GM18511 (cell line): Measurements from ENCODE around the gene SELENOP.
"Not testable (repeated sequence)": the region's sequence is repeated elsewhere in the genome, so short reads cannot be mapped to it uniquely, and the experiment has no call there.

Source experiments
- ATAC-seq: cut with Tn5 transposase; IDR thresholded peaks from one replicate; pipeline ENCODE4 v1.9.1; 2021; ENCODE audit warnings: mild to moderate bottlenecking, moderate library complexity; ENCODE audit not compliant: unreplicated experiment

Gene SELENOP

DNA sequence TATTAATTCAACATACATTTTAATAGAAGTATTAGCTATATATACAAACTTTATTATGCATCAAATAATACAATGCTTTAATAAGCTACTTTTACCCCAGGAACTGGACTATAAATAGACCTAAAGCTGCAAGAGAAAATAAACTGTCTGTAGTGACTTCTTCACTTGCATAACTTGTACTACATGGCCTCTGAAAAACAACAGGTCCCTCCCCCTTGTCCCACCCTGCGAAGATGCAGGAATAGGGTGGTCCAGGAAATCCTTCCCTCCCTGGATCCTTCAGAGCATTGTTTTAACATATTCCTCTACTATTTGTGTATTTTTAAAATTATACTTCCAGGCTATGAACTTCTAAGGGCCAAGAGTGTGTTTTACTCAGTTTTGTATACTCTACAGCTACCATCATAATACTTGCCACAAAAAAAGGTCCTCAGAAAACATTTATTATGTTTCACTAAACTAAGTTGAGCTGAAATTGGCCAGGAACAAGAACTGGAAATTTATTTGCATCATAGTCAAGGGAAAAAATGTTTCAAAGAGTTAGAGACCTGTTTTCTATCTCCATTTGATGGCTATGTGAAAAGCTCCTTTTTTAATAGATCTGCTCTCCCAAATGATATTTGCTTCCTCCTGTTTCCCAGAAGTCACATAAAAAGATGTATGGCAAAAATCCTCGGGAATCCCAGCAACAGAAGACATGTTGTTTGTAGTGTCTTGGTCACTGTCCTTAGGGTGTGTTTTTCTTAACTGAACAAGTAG, 15.2 kb upstream of the SELENOP start:
- ATAC-seq = no peak

GRCh38 chr5:42825422-42826148, 13.9 kb upstream of the SELENOP start:
- ATAC-seq = no peak

- ATAC-seq = no peak
These were observed 12.8 kb upstream of the SELENOP start for GRCh38 chr5:42824347-42824976.

DNA sequence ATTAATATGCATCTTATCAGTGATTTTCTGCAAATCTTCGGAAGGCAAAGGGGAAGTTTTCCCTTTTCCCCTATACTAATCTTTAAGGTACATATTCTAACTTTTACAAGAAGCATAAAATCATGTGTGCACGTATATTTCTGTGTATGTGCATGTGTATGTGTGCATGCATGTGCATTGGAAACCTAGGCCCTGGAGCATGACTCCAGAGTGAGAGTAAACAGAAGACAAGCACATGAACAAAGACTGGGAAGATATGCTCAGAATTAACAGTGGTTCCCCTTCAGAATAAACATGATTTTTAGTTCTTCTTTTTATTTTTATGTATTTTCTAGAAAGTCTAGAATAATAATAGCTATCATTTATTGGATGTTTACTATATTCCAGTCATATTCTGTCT, 10.9 kb upstream of the SELENOP start:
- no peak for ATAC-seq

- no peak for ATAC-seq
These were observed 8.1 kb upstream of the SELENOP start for GRCh38 chr5:42819745-42820144.

DNA sequence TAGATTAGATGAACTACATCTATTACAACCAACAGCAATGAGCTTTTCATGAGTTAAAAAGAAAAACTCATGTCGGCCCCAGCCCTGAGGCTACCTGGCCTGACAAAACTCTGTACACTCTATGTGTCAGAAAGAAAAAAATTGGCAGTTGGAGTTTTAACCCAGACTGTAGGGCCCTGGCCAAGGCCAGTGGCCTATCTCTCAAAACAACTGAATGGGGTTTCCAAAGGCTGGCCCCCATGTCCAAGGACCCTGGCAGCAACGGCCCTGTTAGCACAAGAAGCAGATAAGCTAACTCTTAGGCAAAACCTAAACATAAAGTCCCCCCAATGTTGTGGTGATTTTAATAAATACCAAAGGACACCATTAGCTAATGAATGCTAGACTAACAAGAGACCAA, 4.9 kb upstream of the SELENOP start:
- ATAC-seq = not testable (repeated sequence)

- ATAC-seq = no peak
These were observed 1.8 kb upstream of the SELENOP start for GRCh38 chr5:42813533-42813932.

GRCh38 chr5:42812620-42813019, 928 bp upstream of the SELENOP start:
- no peak for ATAC-seq

- ATAC-seq = no peak
These were observed 680 bp downstream of the SELENOP start for GRCh38 chr5:42810834-42811590.

GRCh38 chr5:42808888-42809611, 2.6 kb downstream of the SELENOP start:
- no peak for ATAC-seq

DNA sequence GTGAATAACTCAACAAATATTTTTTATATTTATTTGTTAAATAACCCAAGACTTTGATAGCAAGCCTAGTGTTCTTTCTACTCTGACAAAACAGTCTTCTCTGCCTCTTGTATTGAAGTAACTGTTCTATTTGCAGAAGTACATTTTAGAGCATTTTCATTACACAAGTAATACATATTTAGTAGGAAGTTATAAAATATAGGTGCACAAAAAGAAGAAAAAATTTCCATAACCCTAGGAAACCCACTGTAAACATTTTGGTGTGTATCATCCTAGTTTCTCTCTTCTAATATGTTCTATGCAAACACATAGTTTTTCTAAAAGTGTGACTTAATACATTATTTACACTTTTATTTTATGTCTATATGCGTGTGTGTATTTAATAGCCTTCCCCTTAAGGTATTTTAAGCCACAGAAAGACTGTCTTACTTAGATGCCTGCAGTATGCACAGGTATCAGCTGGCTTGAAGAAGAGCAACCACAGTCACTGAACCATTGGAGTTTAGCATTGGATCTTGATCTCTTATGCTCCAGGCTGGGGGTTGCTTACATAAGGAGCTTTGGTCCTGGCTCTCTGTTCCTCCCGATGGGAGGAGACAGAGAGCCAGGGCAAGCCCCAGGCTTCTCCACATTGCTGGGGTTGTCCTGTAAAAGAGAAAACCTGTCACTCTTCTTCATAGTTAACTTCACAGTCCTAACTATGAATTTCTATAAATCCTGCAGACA, 3.8 kb downstream of the SELENOP start:
- ATAC-seq = no peak

- no peak for ATAC-seq
These were observed 4.9 kb downstream of the SELENOP start for GRCh38 chr5:42806701-42807262.

GRCh38 chr5:42806004-42806700, 5.5 kb downstream of the SELENOP start:
- no peak for ATAC-seq

- ATAC-seq = no peak
These were observed 6.9 kb downstream of the SELENOP start for GRCh38 chr5:42804717-42805339.

DNA sequence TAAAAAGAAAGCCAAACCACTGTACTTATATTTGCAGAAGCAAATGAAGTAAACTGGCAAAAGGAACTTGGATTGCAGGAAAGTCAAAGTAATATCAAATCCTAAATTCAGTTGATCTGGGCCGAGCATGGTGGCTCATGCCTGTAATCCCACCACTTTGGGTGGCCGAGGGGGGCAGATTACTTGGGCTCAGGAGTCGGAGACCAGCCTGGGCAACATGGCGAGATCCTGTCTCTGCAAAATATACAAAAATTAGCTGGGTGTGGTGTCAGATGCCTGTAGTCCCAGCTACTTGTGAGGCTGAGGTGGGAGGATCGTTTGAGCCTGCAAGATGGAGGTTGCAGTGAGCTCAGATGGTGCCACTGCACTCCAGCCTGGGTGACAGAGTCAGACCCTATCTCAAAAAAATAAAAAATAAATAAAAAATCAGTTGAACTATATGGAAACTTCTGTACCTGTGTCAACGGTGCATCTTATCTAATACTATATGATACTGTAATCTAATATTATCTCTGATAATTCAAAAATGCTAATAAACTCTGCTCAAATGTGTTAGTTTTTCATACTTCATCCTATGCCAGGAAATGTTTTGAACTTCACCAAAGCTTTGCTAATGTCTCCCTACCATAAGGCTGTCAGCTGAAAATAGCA, 10.1 kb downstream of the SELENOP start:
- ATAC-seq = no peak

DNA sequence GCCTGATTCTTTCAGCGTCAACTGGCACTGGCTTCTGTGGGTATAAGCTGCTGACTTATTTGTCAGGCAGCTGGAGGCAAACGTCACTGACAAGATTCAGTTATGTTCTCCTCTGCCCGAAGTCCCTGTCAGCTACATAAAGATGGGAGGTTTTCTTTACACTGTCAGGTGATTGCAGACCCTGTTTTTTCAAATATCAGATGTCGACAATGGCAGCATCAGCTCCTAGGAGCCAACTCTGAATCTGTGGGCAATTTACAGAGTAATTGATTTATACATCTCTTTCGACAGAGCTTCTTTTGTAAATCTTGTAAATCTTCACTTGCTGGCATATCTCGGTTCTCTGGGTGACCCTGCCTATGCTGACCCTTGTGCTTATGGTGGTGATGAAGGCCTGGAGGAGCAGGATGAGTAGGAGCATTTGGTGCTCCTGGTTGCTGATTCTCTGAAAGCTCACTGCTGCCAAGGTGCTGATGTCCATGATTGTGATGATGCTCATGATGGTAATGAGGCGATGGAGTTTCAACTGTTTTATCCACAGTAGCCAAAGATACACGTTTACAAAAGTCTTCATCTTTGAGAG, 10.9 kb downstream of the SELENOP start:
- no peak for ATAC-seq

GRCh38 chr5:42799668-42800114, 12.0 kb downstream of the SELENOP start:
- no peak for ATAC-seq

- ATAC-seq = no peak
These were observed 12.5 kb downstream of the SELENOP start for GRCh38 chr5:42799241-42799608.
